GM21423 (cell line): ENCODE data around the gene PAX8.

Experiments used
- ATAC-seq: cut with Tn5 transposase; IDR thresholded peaks from one replicate; pipeline ENCODE4 v1.9.1; 2021; ENCODE audit warnings: mild to moderate bottlenecking, moderate library complexity; ENCODE audit not compliant: unreplicated experiment

The PAX8 gene

DNA sequence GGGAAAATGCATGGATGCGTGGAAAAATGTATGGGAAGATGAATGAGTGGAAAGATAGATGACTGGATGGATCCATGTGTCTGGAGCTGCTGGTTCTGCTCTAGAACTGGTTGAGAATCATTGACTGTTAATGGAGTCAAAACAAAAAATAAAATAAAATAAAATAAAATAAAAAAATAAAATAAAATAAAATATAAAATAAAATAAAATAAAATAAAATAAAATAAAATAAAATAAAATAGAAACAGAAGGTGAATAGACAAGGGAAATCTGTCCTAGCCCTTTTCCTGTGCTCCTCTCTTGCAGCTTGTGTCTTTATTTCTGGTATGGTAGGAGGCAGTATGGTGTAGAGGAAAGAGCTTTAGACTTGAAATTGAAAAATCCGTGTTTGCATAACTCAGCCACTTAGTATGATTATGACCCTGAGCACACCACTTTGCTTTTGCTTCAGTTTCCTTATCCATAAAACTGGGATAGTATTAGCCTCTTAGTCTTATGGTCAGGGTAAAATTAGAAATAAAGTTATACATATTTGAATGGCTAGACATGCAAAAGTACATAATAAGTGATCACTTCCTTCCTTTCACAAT lies 54.0 kb downstream of the PAX8 start:
- no peak for ATAC-seq

- no peak for ATAC-seq
Observed at GRCh38 chr2:113223813-113224212, 54.9 kb downstream of the PAX8 start.

GRCh38 chr2:113221846-113222245 lies 56.9 kb downstream of the PAX8 start:
- ATAC-seq = no peak

DNA sequence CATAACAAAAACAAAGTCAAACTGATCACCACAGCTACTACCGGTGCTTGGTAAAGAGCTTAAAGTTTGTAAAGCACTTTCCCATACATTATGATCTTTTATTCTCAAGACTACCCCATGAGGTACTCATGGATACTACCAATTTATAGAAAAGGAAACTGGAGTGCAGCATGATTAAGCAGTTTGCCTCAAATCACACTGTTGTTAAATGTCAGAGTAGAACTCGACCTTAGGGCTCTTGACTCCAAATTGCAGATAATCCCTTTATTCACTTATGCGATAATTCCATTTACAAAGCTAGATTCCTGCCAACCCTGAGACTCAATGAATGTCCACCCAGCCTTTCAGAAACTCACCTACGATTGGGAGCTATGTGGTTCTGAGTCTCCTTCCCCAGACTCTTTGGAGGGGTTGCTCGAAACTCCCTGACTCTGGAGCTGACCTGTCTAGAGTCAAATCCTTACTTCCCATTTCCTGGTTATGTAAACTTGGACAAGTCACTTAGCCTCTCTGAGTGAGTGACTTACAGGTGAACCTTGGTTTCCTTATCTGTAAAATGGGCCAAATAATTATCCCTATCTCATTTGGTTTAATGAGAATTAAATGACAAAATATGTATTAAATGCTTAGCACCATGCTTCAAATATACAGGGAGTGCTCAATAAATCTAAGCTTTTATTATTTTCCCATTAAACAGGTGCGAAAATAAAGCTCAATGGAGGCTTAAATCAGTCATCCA lies 57.6 kb downstream of the PAX8 start:
- ATAC-seq = no peak

- ATAC-seq = no peak
Observed at GRCh38 chr2:113219889-113220641, 58.7 kb downstream of the PAX8 start.

DNA sequence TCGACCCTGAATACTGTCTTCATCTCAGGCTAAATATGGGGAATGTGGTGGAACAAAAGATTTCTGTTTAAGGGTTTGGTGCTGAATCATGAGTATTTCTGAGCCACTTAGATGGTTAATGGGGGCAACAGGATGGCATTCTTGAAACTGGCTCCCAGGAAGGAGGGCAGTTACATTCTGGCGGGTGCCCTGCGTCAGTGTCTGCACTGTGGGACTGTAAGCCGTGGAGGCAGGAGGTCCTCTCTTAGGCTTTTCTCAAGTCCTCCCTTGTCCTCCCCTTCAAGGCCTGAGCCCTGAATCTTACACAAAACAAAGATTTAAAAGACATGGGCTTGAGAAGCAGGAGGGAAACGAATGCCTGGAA lies 59.2 kb downstream of the PAX8 start:
- no peak for ATAC-seq

DNA sequence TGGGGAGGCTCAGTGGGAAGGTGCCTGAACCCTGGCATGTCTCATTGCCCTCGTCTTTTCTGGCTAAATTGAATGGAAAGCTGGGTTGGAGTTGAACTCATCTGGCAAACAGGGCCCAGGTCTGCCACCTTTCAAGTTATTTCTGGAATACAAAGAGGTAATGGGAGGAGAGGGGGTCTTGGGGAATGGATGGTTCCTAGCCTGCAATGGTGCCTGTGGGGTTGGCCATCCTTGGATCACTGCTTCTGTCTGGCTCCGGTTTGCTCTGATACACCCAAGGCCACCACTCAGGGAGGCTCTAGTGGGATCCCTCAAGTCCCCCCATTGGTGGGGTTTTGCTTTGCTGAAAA lies 59.7 kb downstream of the PAX8 start:
- no peak for ATAC-seq

GRCh38 chr2:113218283-113219091 lies 60.2 kb downstream of the PAX8 start:
- no peak for ATAC-seq

DNA sequence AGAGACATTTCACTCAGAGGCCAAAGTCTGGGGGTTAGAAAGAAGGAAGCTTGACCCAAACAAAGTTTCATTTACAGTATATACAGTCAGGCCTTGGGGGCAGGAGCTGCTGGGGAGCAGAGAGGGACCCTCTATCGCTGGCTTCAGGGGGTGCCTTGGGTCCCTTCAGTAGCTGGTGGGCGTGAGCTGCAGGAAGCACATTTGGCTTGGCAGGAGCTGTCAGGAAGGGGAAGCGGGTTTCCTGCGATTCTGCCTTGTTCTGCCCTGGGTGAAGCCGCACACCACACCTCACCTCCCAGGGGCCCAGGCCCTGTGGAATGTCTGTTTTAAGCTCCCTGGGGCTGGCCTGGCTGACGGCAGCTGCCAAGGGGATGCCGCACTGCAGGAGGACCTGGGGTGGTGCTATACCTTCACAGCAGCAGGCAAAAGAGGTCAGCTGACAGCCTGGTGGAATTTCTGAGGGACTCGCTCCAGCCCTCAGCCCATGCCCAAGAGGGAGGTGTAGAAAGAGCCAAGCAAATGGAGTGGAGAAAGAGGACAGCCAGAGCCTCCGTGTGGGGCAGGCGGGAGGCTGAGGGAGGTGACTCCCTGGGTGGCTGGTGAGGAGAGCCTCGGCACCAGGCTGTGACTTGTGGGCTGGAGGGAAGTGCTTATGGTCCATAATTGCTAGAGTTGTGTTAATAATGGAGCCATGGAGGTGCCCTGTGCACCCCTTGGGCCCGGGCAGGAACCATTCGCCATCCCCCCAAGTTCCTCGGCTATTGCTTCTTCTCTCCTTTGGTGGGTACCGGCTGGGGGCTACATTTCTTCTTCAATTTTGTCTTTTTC lies 61.1 kb downstream of the PAX8 start:
- ATAC-seq = no peak

DNA sequence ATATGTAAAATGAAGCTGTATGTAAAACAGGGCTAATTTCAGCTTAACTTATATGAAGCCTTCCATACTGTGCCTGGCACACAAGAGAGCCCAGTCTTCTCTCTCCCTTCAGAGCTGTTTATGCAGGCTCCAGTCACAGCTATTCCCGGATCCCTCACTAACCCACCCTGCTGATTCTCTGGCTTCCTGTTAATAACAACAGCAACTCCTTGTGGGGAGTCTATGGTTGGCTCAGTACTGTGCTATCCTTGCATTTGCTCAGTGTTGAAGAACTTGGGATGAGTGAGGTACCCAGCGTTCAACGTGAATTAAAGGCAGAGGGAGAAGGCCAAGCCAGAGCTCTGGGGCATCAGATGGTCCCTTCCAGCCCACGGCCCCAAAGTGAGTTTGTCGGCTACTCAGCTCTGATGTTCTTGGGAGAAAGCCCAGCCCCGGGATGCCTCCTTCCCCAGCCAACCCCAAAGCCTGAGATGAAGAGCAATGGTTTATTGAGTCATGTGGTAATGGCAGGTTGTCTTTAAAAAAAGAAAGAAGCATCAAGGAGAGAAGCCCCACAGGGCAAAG lies 61.7 kb downstream of the PAX8 start:
- no peak for ATAC-seq

- no peak for ATAC-seq
Observed at GRCh38 chr2:113216321-113216720, 62.4 kb downstream of the PAX8 start.

DNA sequence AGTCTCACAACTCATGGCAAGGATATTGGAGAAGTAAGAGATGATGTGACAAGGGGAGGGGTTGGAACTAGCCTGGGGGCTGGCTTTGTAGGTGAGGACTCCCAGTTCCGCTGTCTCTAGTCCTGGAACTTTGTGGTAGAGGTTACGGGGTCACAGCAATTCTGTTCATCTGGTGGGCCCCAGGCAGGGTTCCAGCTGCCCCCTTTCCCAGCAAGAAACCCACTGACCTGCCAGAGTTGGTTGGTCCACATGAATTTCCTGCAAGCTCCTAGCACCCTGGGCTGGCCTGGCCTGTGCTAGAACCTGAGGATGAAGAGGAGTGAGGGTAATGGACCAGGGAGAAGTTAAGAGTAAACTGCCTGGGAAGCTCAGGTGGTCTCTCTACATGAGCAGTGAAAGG lies 63.7 kb downstream of the PAX8 start:
- no peak for ATAC-seq

- no peak for ATAC-seq
Observed at GRCh38 chr2:113214141-113214540, 64.6 kb downstream of the PAX8 start.

GRCh38 chr2:113213061-113213930 lies 65.4 kb downstream of the PAX8 start:
- ATAC-seq = no peak

DNA sequence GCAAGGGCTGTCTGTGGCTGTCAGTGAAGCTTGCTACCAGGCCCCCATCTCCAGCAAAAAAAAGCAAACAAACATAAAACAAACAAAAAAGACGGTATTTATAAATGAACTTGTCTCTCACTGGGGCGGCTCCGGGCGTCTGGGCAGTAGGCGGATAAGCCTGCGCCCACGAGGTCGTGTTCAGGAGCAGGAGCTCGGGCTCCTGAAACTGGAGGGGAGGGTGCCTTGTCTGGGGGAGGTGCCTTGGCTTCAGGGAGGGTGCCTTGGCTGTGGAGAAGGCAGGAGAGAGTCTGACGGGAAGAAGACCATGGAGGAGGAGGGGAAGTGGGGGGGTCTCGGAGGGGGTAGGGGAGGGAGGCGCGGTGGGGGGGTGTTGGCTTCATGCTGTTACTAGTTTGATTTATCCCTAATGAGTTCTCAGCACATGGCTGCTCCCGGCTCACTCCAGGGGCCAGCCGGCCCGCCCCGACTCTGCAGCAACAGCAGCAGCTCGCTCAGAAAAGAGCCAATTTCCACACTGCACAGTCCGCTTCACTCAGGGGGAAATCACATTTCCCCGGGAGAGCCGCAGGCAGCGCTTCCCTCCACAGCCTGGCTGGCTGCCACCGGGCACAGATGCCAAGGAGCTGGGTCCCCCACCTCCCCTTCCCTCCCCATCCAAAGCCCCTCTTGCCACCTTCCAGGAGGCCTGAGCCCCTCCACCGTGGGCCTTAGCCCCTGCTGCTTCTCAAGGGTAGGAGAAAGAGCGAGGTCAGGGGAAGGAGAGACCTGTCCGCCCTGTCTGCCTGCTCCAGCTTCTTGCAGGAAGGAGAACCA lies 66.3 kb downstream of the PAX8 start:
- ATAC-seq = no peak

GRCh38 chr2:113211226-113212105 lies 67.3 kb downstream of the PAX8 start:
- ATAC-seq = no peak

DNA sequence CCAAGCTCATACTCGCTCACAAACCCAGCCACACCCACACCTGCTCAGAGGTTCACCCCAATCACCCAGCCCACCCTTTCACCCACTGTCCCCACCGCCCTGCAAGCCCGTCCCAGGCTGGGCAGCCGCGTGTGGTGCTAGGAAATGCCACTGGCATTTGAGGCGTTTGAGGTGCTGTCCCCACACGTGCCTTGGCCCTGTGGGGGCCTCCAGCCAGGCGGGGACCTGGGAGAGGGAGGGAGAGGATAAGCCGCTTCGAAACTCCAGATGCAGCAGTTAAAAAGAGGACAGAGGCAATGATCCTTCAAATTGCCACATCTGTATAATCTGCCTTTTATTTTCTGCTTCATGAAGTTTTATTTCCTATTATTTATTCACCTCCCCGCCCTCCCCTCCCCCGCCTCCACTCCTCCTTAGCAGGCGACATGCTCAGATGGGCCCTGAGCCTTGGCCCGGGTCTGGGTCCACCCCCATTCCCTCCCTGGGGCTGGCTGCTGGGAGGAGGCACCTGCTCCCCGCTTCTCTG lies 69.0 kb downstream of the PAX8 start:
- no peak for ATAC-seq
